NOMO-1 (cell line): ENCODE measurements around the gene PROX2.

Source experiments
- DNase-seq, 2 experiments: peaks; one replicate each; lab custom pipeline; 2025; ENCODE audit not compliant: unreplicated experiment in 2 of 2; lab: John Stamatoyannopoulos, UW

Gene PROX2, protein sequence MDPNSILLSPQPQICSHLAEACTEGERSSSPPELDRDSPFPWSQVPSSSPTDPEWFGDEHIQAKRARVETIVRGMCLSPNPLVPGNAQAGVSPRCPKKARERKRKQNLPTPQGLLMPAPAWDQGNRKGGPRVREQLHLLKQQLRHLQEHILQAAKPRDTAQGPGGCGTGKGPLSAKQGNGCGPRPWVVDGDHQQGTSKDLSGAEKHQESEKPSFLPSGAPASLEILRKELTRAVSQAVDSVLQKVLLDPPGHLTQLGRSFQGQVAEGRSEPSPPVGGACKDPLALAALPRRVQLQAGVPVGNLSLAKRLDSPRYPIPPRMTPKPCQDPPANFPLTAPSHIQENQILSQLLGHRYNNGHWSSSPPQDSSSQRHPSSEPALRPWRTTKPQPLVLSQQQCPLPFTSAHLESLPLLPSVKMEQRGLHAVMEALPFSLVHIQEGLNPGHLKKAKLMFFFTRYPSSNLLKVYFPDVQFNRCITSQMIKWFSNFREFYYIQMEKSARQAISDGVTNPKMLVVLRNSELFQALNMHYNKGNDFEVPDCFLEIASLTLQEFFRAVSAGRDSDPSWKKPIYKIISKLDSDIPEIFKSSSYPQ

GRCh38 chr14:74875941-74876913, at the start of gene PROX2:
Gene PROX2, minus strand, starts transcription at chr14:74876145. Its CDS starts 12,311 bp downstream, at chr14:74863834.
- DNase-seq = peak; percentile 14 to 55

- no peak for DNase-seq
Observed at GRCh38 chr14:74924061-74924460, 48.1 kb upstream of the PROX2 start.

DNA sequence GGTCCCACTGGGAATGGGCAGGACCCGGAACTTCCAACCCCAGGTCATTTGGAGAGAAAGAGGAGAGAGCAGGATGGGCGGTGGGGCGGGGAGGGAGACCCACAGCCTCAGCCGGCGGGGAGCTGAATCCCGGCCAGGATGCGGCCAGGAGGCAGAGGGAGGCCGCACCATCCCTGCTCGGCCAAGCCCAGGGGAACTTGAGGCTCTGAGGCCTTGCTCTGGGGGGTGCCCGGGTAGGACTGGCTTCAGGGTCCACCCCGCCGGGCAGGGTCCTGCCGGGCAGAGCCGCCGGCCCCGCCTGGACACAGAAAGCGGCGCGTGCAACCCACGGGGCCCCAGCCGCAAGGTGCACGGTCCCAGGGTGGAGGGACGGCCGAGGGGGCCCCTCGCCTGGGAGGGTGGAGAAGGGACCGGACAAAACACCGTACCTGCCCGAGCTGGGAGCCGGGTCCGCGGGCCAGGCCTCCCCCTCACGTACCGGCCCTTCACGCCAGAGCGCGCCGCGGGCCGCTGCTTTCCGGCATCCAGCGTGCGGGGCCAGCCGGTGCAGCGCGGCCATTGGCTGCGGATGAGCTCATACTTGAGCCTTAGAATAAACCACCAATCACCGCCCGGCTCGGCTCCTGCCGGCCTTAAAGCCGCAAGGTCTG, 46.9 kb upstream of the PROX2 start, which contains the start of gene RPS6KL1:
TSS of gene RPS6KL1 (minus strand) at position 509 of the 650 bp plus-strand sequence. CDS start 1,719 bp downstream, outside the sequence.
- peak; percentile 79 to 83 for DNase-seq

DNA sequence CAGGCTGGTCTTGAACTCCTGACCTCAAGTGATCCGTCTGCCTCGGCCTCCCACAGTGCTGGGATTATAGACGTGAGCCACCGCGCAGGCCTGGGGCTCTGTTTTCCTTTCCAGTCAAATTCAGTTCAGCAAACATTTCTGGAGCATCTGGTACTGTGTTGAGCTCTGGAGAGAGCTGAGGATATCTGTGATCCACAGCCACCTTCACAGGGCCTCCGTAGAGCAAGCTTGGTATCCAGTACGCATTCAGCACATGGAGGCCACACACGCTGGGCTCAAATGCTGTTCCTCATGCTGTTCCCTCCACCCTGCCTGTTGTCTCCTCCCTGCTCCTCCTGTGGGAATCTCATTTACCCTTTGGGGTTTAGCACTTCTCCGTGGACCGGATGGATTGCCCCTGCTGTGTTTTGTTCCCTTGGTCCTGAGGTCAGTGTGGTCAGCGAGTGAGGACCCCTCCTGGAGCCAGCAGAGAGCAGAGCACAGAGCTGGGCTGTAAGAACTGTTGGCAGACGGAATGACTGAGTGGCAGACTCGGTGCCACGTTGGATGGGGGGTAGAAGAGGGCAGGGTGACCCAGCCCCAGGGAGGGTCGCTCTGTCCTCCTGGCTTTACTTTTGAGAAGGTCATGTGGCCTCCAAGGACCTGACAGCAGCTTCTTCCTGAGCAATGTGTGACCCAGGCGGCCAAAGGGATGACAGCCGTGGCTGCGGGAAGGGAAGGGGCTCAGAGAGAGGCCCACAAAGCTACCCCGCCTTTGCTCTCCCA, 46.2 kb upstream of the PROX2 start:
- no peak for DNase-seq

DNA sequence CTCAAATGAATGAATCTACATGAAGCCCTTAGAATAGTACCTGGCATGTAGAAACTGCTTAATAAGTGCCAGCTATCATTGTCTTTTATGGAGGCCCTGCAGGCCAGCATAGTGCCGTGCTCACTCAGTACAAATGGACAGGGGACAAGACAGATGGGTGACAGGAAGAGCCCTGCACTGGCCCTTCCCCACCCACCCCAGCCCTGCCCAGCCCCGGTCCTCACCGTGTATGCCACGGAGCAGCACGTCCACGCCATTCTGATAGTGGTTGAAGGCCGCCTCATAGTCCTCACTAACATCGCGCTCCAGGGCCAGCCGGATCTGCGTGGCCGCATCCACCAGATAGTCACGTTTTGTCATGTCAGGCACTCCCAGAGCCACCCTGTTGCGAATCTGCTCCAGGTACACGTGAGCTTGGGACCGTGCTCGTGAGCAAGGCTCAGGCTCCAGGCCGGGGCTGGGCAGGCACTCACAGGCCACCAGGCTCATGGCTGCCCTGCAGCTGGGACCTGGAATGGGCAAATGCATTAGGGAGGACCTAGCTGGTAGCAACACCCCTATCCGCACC, 45.2 kb upstream of the PROX2 start:
- no peak for DNase-seq

GRCh38 chr14:74920281-74920680, 44.3 kb upstream of the PROX2 start:
- no peak for DNase-seq

- no peak for DNase-seq
Observed at GRCh38 chr14:74919421-74920165, 43.6 kb upstream of the PROX2 start.

GRCh38 chr14:74918380-74918779, 42.4 kb upstream of the PROX2 start:
- no peak for DNase-seq

DNA sequence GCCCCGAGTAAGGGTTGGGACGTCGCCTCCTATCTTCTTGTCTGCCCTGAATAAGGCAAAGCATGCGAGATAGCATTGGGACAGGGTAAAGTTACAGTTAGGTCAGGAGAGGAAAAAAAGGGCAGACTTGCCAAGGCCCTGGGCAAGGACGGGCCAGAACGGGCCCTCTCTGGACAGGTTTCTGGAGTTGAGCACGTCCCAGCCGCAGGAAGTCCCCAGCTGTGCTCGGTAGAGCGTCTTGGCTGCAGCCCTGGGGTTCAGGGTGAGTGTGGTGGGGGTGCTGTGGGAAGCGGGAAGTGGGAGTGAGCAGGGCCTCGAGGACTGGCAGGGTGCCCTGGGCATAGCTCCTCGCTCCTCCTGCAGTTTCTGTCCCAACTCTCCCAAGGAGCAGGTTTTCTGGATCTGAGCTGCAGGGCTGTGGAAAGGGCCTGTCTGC, 41.7 kb upstream of the PROX2 start:
- DNase-seq = no peak

DNA sequence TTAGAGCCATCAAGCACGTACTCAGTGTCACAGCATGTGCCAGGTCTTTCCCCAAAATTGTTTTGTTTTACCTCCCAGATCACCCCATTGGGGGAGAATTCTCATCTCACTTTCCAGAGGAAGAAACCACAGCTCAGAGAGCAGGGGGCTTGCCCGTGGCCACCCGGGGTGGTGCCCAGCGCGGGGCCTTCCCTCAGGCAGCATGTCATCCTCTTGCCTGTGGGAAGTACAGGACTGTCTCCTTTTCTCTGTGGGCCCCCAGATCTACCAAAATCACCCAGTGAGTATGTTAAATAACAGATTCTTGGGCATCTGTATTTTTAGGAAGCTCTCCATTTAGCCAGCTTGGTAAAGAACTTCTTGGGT, 41.2 kb upstream of the PROX2 start:
- DNase-seq = no peak

DNA sequence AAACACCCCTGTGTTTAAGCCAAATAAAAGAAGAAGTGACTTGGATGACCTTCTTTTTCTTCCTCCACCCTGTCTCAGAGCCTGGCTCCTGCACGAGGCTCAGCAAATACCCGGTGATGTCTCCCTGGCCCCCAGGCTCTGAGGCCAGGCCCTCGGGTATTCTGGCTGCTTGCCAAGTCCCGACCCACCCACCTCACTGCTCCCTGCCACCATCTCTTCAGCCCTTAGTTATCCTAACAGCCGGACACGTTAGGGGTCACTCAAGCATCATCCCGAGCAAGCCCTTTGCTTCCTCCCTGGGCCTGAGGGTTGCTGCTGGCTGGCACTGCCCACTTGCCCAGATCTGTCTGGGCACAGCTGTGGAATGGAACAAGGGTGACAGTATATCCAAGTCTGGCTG, 39.9 kb upstream of the PROX2 start:
- no peak for DNase-seq

DNA sequence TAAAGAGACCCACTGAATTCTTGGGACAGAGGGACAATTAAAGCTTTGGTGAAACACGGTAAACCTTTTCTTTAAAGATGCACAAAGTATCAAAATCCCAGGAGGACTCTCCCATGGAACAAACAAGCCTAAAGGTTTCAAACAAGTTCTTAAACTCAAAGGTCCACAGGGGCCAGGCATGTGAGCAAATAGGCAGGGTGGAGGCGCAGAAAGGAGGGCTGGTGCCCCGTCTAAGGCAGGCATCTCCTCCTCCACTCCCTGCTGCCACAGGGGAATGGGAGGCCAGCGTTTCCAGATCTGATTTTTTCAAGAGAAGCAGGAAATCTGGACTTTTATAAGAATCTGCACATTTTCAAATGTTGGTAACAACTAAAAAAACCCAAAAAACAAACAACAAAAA, 39.5 kb upstream of the PROX2 start:
- DNase-seq = no peak

GRCh38 chr14:74913986-74914573, 38.1 kb upstream of the PROX2 start:
- DNase-seq = peak in 1 of 2 experiments; percentile 18

DNA sequence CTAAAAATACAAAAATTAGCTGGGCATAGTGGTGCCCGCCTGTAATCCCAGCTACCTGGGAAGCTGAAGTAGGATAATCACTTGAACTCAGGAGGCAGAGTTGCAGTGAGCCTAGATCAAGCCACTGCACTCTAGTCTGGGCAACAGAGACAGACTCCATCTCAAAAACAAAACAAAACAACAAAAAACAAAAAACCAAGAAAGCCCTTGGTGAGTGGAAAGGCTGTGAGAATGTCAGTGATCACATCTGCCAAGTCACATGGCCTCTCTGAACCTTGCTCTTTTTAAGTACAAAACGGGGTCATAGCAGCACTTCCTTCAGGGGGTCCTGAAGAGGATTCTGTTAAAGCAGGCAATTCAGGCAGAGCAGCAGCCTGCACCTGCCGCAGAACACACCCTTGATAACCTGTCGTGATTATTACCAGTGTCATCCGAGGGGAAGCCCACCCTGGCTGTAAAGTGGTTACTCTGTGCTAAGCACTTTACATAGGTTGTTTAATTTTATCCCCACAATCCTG, 37.5 kb upstream of the PROX2 start:
- DNase-seq = no peak

DNA sequence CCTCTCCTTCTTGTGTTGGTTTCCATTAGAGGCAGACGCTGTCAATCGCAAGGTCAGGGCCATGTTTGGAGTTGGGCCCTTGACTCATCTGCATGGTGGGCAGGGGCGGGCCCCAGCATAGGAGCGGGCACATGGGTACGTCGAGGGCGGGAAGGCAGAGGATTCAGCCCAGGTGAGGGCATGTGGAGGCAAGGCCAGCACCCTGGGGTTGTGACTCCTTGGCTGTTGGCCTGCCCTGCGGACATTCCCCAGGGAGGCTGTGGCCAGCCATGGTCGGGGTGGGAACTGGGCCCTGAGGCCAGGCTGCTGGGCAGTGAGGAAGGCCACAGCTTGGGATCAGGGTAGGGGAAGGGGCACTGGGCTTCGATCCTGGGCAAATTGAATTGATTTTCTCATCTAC, 36.9 kb upstream of the PROX2 start:
- no peak for DNase-seq

GRCh38 chr14:74912111-74912510, 36.2 kb upstream of the PROX2 start:
- DNase-seq = no peak

- no peak for DNase-seq
Observed at GRCh38 chr14:74911704-74912103, 35.8 kb upstream of the PROX2 start.

DNA sequence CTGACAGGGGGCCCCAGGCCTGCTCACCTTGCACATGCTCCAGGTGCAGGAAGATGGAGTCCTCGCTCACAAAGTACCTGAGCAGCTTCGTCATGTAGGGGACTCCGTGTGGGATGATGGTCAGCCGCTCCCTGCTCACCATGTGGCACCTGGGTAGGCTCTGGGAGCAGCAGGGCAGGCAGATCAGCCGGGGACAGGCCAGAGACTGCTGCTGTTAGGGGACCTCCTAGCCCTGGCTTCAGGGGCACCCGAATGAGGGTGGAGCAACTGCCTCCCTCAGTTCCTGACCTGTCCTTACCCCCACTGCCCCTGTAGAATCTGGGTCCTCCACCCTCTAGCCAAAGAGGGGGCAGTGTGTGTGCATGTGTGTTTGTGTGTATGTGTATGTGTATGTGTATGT, 35.3 kb upstream of the PROX2 start:
- DNase-seq = no peak
